HepG2 (cell line): ENCODE data around the gene SNU13. TPM values are rescaled to one million over a fixed set of nuclear protein-coding genes. Genes with fewer than 3 reads are reported as not detected.

Experiments
- ADNP ChIP-seq: sonication (generic); formaldehyde crosslinking; IDR thresholded peaks from 2 replicates; pipeline ENCODE4 v1.4.0; 2020; ENCODE audit warnings: missing genetic modification reagents
- AHR ChIP-seq: IDR thresholded peaks from 2 replicates; pipeline ENCODE4 v1.6.1; 2018; ENCODE audit warnings: missing genetic modification reagents, missing compliant biosample characterization
- BORCS8-MEF2B ChIP-seq: sonication (generic); formaldehyde crosslinking; IDR thresholded peaks from 2 replicates; pipeline ENCODE4 v1.8.0; 2022; ENCODE audit warnings: mild to moderate bottlenecking, missing genetic modification reagents
- FOXJ3 ChIP-seq: sonication (generic); formaldehyde crosslinking; IDR thresholded peaks from 2 replicates; pipeline ENCODE4 v1.4.0; 2020; ENCODE audit warnings: missing genetic modification reagents, mild to moderate bottlenecking, borderline replicate concordance
- GATA4 ChIP-seq: sonication (generic); IDR thresholded peaks from 2 replicates; pipeline ENCODE4 v1.6.1; 2016; ENCODE audit warnings: antibody characterized with exemption, low read depth, borderline replicate concordance
- KAT8 ChIP-seq: IDR thresholded peaks from 2 replicates; pipeline ENCODE4 v1.6.1; 2016; ENCODE audit warnings: missing genetic modification reagents, missing compliant biosample characterization
- KDM2A ChIP-seq: sonication (generic); formaldehyde crosslinking; IDR thresholded peaks from 2 replicates; pipeline ENCODE4 v1.4.0; 2020; ENCODE audit warnings: low read depth, missing genetic modification reagents, borderline replicate concordance
- KDM5B ChIP-seq: sonication (generic); formaldehyde crosslinking; IDR thresholded peaks from 2 replicates; pipeline ENCODE4 v1.4.0; 2020; ENCODE audit warnings: missing genetic modification reagents, mild to moderate bottlenecking, borderline replicate concordance
- MEF2D ChIP-seq: sonication (generic); formaldehyde crosslinking; IDR thresholded peaks from 2 replicates; pipeline ENCODE4 v1.5.1; 2020; ENCODE audit warnings: mild to moderate bottlenecking, missing genetic modification reagents
- NFE2 ChIP-seq: sonication (generic); formaldehyde crosslinking; IDR thresholded peaks from 2 replicates; pipeline ENCODE4 v1.4.0; 2020; ENCODE audit warnings: missing genetic modification reagents
- ZFP1 ChIP-seq: IDR thresholded peaks from 2 replicates; pipeline ENCODE4 v1.6.1; 2016
- ZNF260 ChIP-seq: sonication (generic); formaldehyde crosslinking; IDR thresholded peaks from 2 replicates; pipeline ENCODE4 v1.4.0; 2020; ENCODE audit warnings: missing genetic modification reagents, low read depth, mild to moderate bottlenecking, borderline replicate concordance
- ZNF703 ChIP-seq: sonication (generic); formaldehyde crosslinking; IDR thresholded peaks from 2 replicates; pipeline ENCODE4 v1.5.1; 2020; ENCODE audit warnings: missing genetic modification reagents, mild to moderate bottlenecking, moderate library complexity, borderline replicate concordance
- ZNF747 ChIP-seq: sonication (generic); formaldehyde crosslinking; IDR thresholded peaks from 2 replicates; pipeline ENCODE4 v1.8.1; 2023; ENCODE audit warnings: missing genetic modification reagents, mild to moderate bottlenecking, borderline replicate concordance
- ZNF883 ChIP-seq: sonication (generic); formaldehyde crosslinking; IDR thresholded peaks from 2 replicates; pipeline ENCODE4 v1.5.1; 2020; ENCODE audit warnings: mild to moderate bottlenecking, missing genetic modification reagents; ENCODE audit errors: not compliant biosample characterization
- polyA plus RNA-seq, 8 experiments: library from polyadenylated mRNA; depleted of rRNA in 3 of 8; stranded (reverse) in 7 of 8; unstranded in 1 of 8; fragments of >200 nt; fragmentation: Illumina TruSeq in 4 of 8; extraction: Trizol in 4 of 8; gene quantifications; 2 replicates each; pipeline versions ENCODE4 v1.2.1 to v1.2.3, GENCODE V29; 2011 to 2016; ENCODE audit warnings: low read depth in 4 of 8, missing spikeins in 1 of 8, mixed read lengths in 1 of 8; ENCODE audit not compliant: insufficient read depth in 1 of 8
- total RNA-seq, 5 experiments: library from RNA; depleted of rRNA; stranded (reverse); fragments of >200 nt; fragmentation: Illumina TruSeq; extraction: Trizol; gene quantifications; 2 replicates each; pipeline ENCODE4 v1.2.3, GENCODE V29; 2016; ENCODE audit warnings: low read depth in 1 of 5
- TF ChIP-seq, protein P1 (sequence below): sonication (generic); formaldehyde crosslinking; IDR thresholded peaks from 2 replicates; pipeline ENCODE4 v1.5.0; 2020; ENCODE audit warnings: missing genetic modification reagents
- TF ChIP-seq, protein P2 (sequence below): sonication (generic); formaldehyde crosslinking; IDR thresholded peaks from 2 replicates; pipeline ENCODE4 v1.9.0; 2021; ENCODE audit warnings: missing genetic modification reagents, mild to moderate bottlenecking, borderline replicate concordance
- TF ChIP-seq, protein P3 (sequence below): sonication (generic); formaldehyde crosslinking; IDR thresholded peaks from 2 replicates; pipeline ENCODE4 v1.5.1; 2020; ENCODE audit warnings: mild to moderate bottlenecking, missing genetic modification reagents
- TF ChIP-seq, protein P4 (sequence below): sonication (generic); formaldehyde crosslinking; IDR thresholded peaks from 2 replicates; pipeline ENCODE4 v1.9.0; 2022; ENCODE audit warnings: missing genetic modification reagents, mild to moderate bottlenecking, borderline replicate concordance
- TF ChIP-seq, protein P5 (sequence below): sonication (generic); formaldehyde crosslinking; IDR thresholded peaks from 2 replicates; pipeline ENCODE4 v1.4.0; 2020; ENCODE audit warnings: missing genetic modification reagents

Gene SNU13
- total and polyA plus RNA-seq, 2 of the 13 experiments (the other 11 are each of a cell fraction or from before 2014, with no cell fraction given) = 203 to 287 TPM

DNA sequence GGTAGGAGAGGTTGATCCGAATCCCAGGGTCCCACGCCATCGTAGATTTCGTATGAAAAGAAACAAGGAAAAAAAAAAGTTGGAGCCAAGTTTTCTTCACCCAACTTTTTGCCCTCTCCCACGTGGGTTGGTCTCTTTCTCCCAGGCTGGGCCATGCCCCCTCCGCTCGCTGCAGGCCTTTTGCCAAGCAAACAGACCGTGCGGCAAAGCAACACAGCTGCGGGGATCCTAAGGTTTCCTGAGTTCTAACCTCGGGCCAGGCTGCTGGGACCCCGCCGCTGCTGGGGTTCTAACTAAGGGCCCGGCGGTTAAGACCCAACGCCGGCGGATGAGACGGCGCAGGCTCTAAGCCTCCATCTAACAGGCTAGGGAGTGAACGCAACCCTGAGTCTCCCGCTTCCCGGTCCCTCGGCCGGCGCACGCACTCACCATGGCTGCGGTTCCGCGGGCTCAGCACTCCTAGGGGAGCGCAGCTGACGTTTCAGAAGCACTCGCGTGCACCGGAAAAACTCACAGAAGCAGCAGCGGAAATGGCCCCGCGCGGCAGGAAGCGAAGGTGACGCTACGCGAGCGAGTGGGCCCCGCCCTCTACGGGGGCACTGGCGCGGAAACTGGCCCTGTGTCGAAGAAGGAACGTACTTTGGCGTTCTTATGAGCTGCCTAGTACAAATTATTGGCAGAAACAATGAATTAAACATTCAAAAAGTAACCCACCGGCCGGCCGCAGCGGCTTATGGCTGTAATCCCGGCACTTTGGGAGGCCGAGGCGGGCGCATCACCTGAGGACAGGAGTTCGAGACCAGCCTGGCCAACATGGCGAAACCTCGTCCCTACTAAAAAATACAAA lies at the start of gene SNU13 (continued):
- TF ChIP-seq, protein P1, sequence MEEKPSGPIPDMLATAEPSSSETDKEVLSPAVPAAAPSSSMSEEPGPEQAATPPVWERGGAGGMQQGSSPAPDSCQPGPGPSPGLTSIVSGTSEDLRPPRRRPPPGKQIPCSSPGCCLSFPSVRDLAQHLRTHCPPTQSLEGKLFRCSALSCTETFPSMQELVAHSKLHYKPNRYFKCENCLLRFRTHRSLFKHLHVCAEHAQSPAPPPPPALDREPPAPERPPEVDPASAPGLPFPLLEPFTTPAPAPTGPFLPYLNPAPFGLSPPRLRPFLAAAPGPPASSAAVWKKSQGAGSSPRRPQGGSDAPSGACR = peak; percentile 94; the same call in 1 of the 2 replicates
- peak; percentile 69; the same call in 1 of the 2 replicates for TF ChIP-seq BORCS8-MEF2B (CRISPR knock-in tag)
- TF ChIP-seq KDM5B (CRISPR knock-in tag) = peak; percentile 63; the same call in 1 of the 2 replicates
- TF ChIP-seq FOXJ3 = peak; percentile 67; the same call in 1 of the 2 replicates
- TF ChIP-seq GATA4 = peak; percentile 75; the same call in 1 of the 2 replicates
- TF ChIP-seq, protein P2, sequence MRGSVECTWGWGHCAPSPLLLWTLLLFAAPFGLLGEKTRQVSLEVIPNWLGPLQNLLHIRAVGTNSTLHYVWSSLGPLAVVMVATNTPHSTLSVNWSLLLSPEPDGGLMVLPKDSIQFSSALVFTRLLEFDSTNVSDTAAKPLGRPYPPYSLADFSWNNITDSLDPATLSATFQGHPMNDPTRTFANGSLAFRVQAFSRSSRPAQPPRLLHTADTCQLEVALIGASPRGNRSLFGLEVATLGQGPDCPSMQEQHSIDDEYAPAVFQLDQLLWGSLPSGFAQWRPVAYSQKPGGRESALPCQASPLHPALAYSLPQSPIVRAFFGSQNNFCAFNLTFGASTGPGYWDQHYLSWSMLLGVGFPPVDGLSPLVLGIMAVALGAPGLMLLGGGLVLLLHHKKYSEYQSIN = no peak
- peak; percentile 95 for TF ChIP-seq KAT8 (CRISPR knock-in tag)
- TF ChIP-seq, protein P3, sequence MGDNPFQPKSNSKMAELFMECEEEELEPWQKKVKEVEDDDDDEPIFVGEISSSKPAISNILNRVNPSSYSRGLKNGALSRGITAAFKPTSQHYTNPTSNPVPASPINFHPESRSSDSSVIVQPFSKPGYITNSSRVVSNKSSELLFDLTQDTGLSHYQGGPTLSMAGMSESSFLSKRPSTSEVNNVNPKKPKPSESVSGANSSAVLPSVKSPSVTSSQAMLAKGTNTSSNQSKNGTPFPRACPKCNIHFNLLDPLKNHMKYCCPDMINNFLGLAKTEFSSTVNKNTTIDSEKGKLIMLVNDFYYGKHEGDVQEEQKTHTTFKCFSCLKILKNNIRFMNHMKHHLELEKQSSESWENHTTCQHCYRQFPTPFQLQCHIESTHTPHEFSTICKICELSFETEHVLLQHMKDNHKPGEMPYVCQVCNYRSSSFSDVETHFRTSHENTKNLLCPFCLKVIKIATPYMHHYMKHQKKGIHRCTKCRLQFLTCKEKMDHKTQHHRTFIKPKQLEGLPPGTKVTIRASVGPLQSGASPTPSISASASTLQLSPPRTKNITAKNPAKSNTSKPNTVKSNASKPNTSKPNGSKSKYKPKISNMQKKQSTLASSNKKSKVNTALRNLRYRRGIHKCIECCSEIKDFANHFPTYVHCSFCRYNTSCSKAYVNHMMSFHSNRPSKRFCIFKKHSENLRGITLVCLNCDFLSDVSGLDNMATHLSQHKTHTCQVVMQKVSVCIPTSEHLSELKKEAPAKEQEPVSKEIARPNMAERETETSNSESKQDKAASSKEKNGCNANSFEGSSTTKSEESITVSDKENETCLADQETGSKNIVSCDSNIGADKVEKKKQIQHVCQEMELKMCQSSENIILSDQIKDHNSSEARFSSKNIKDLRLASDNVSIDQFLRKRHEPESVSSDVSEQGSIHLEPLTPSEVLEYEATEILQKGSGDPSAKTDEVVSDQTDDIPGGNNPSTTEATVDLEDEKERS = no peak
- TF ChIP-seq ZNF703 (CRISPR knock-in tag) = 0 out of 2 replicates have a peak, but pooled peaks have one; percentile 49
- no peak; the same call in none of the 2 replicates for TF ChIP-seq MEF2D (CRISPR knock-in tag)
- TF ChIP-seq AHR (CRISPR knock-in tag) = peak; percentile 72; the same call in 1 of the 2 replicates
- TF ChIP-seq ZNF883 (CRISPR knock-in tag) = peak; percentile 32
- peak; percentile 80 for TF ChIP-seq KDM2A
- no peak for TF ChIP-seq ZNF260 (CRISPR knock-in tag)
- TF ChIP-seq ADNP = no peak
- TF ChIP-seq NFE2 (CRISPR knock-in tag) = no peak
- peak; percentile 78; the same call in 1 of the 2 replicates for TF ChIP-seq ZNF747 (CRISPR knock-in tag)
- TF ChIP-seq, protein P4, sequence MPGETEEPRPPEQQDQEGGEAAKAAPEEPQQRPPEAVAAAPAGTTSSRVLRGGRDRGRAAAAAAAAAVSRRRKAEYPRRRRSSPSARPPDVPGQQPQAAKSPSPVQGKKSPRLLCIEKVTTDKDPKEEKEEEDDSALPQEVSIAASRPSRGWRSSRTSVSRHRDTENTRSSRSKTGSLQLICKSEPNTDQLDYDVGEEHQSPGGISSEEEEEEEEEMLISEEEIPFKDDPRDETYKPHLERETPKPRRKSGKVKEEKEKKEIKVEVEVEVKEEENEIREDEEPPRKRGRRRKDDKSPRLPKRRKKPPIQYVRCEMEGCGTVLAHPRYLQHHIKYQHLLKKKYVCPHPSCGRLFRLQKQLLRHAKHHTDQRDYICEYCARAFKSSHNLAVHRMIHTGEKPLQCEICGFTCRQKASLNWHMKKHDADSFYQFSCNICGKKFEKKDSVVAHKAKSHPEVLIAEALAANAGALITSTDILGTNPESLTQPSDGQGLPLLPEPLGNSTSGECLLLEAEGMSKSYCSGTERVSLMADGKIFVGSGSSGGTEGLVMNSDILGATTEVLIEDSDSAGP = peak; percentile 72; the same call in 1 of the 2 replicates
- TF ChIP-seq ZFP1 = no peak
- TF ChIP-seq, protein P5, sequence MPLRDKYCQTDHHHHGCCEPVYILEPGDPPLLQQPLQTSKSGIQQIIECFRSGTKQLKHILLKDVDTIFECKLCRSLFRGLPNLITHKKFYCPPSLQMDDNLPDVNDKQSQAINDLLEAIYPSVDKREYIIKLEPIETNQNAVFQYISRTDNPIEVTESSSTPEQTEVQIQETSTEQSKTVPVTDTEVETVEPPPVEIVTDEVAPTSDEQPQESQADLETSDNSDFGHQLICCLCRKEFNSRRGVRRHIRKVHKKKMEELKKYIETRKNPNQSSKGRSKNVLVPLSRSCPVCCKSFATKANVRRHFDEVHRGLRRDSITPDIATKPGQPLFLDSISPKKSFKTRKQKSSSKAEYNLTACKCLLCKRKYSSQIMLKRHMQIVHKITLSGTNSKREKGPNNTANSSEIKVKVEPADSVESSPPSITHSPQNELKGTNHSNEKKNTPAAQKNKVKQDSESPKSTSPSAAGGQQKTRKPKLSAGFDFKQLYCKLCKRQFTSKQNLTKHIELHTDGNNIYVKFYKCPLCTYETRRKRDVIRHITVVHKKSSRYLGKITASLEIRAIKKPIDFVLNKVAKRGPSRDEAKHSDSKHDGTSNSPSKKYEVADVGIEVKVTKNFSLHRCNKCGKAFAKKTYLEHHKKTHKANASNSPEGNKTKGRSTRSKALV (CRISPR knock-in tag) = no peak
